HepG2 (cell line): Measurements from ENCODE around the gene ABHD12. TPM values are rescaled to one million over a fixed set of nuclear protein-coding genes. Genes with fewer than 3 reads are reported as not detected.

Experiments
- GPN1 ChIP-seq: sonication (generic); formaldehyde crosslinking; IDR thresholded peaks from 2 replicates; pipeline ENCODE4 v1.5.1; 2020; ENCODE audit warnings: missing genetic modification reagents, borderline replicate concordance
- GZF1 ChIP-seq: sonication (generic); formaldehyde crosslinking; IDR thresholded peaks from 2 replicates; pipeline ENCODE4 v1.5.1; 2020; ENCODE audit warnings: mild to moderate bottlenecking, missing genetic modification reagents
- MIXL1 ChIP-seq: IDR thresholded peaks from 2 replicates; pipeline ENCODE4 v1.6.1; 2016
- MTF2 ChIP-seq: sonication (generic); formaldehyde crosslinking; IDR thresholded peaks from 2 replicates; pipeline ENCODE4 v1.5.0; 2020; ENCODE audit warnings: missing genetic modification reagents, borderline replicate concordance
- REL ChIP-seq: sonication (generic); formaldehyde crosslinking; conservative IDR thresholded peaks from 2 replicates; pipeline ENCODE4 v1.8.0; 2022; ENCODE audit warnings: mild to moderate bottlenecking, missing genetic modification reagents, moderate library complexity
- TBX3 ChIP-seq: fragments of 450-650 bp; IDR thresholded peaks from 2 replicates; pipeline ENCODE4 v1.6.1; 2017; ENCODE audit warnings: antibody characterized with exemption, mild to moderate bottlenecking, inconsistent platforms, borderline replicate concordance
- TCF12 ChIP-seq, 2 experiments: fragments of 450-650 bp in 1 of 2; sonication (generic) in 1 of 2; formaldehyde crosslinking in 1 of 2; IDR thresholded peaks; 2 replicates each; pipeline versions ENCODE4 v1.6.1 to v1.8.0; 2017 to 2022; ENCODE audit warnings: antibody characterized with exemption in 1 of 2, mild to moderate bottlenecking in 1 of 2, missing genetic modification reagents in 1 of 2, moderate library complexity in 1 of 2
- TFAP4 ChIP-seq: sonication (generic); IDR thresholded peaks from 2 replicates; pipeline ENCODE4 v1.6.1; 2016; ENCODE audit warnings: low read depth, borderline replicate concordance
- ZC3H4 ChIP-seq: sonication (generic); formaldehyde crosslinking; IDR thresholded peaks from 2 replicates; pipeline ENCODE4 v1.4.0; 2020; ENCODE audit warnings: missing genetic modification reagents, borderline replicate concordance
- ZNF180 ChIP-seq: sonication (generic); formaldehyde crosslinking; IDR thresholded peaks from 2 replicates; pipeline ENCODE4 v1.4.0; 2020; ENCODE audit warnings: low read depth, missing genetic modification reagents, borderline replicate concordance
- ZNF567 ChIP-seq: sonication (generic); formaldehyde crosslinking; IDR thresholded peaks from 2 replicates; pipeline ENCODE4 v1.8.1; 2023; ENCODE audit warnings: mild to moderate bottlenecking, missing genetic modification reagents, borderline replicate concordance
- ZNF572 ChIP-seq: sonication (generic); formaldehyde crosslinking; IDR thresholded peaks from 2 replicates; pipeline ENCODE4 v1.5.1; 2020; ENCODE audit warnings: mild to moderate bottlenecking, missing genetic modification reagents
- ZNF710 ChIP-seq: sonication (generic); formaldehyde crosslinking; IDR thresholded peaks from 2 replicates; pipeline ENCODE4 v1.5.0; 2020; ENCODE audit warnings: mild to moderate bottlenecking, missing genetic modification reagents, borderline replicate concordance
- ZSCAN31 ChIP-seq: sonication (generic); formaldehyde crosslinking; IDR thresholded peaks from 2 replicates; pipeline ENCODE4 v1.5.0; 2020; ENCODE audit warnings: low read depth, mild to moderate bottlenecking, missing genetic modification reagents
- ZSCAN5A ChIP-seq: sonication (generic); formaldehyde crosslinking; IDR thresholded peaks from 2 replicates; pipeline ENCODE4 v1.8.0; 2022; ENCODE audit warnings: mild to moderate bottlenecking, missing genetic modification reagents, borderline replicate concordance
- polyA plus RNA-seq, 8 experiments: library from polyadenylated mRNA; depleted of rRNA in 3 of 8; stranded (reverse) in 7 of 8; unstranded in 1 of 8; fragments of >200 nt; fragmentation: Illumina TruSeq in 4 of 8; extraction: Trizol in 4 of 8; gene quantifications; 2 replicates each; pipeline versions ENCODE4 v1.2.1 to v1.2.3, GENCODE V29; 2011 to 2016; ENCODE audit warnings: low read depth in 4 of 8, missing spikeins in 1 of 8, mixed read lengths in 1 of 8; ENCODE audit not compliant: insufficient read depth in 1 of 8
- total RNA-seq, 5 experiments: library from RNA; depleted of rRNA; stranded (reverse); fragments of >200 nt; fragmentation: Illumina TruSeq; extraction: Trizol; gene quantifications; 2 replicates each; pipeline ENCODE4 v1.2.3, GENCODE V29; 2016; ENCODE audit warnings: low read depth in 1 of 5
- TF ChIP-seq, protein P1 (sequence below): sonication (generic); formaldehyde crosslinking; IDR thresholded peaks from 2 replicates; pipeline ENCODE4 v1.4.0; 2020; ENCODE audit warnings: mild to moderate bottlenecking, missing genetic modification reagents, borderline replicate concordance
- TF ChIP-seq, protein P2 (sequence below): sonication (generic); formaldehyde crosslinking; IDR thresholded peaks from 2 replicates; pipeline ENCODE4 v1.5.0; 2020; ENCODE audit warnings: missing genetic modification reagents

ABHD12 gene
- total and polyA plus RNA-seq, 2 of the 13 experiments (the other 11 are each of a cell fraction or from before 2014, with no cell fraction given), result 23.5 to 72.1 TPM

- TF ChIP-seq, protein P1, sequence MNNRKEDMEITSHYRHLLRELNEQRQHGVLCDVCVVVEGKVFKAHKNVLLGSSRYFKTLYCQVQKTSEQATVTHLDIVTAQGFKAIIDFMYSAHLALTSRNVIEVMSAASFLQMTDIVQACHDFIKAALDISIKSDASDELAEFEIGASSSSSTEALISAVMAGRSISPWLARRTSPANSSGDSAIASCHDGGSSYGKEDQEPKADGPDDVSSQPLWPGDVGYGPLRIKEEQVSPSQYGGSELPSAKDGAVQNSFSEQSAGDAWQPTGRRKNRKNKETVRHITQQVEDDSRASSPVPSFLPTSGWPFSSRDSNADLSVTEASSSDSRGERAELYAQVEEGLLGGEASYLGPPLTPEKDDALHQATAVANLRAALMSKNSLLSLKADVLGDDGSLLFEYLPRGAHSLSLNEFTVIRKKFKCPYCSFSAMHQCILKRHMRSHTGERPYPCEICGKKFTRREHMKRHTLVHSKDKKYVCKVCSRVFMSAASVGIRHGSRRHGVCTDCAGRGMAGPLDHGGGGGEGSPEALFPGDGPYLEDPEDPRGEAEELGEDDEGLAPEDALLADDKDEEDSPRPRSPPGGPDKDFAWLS (CRISPR knock-in tag), result no peak
- peak; percentile 85; the same call in 1 of the 2 replicates for TF ChIP-seq ZNF572 (CRISPR knock-in tag)
- no peak for TF ChIP-seq TBX3
- TF ChIP-seq MTF2, result 0 out of 2 replicates have a peak, but pooled peaks have one; percentile 84
- TF ChIP-seq ZNF710, result peak; percentile 15; the same call in 1 of the 2 replicates
- no peak for TF ChIP-seq ZC3H4 (CRISPR knock-in tag)
- TF ChIP-seq TFAP4, result no peak
- TF ChIP-seq ZSCAN5A (CRISPR knock-in tag), result peak; percentile 48; the same call in 1 of the 2 replicates
- TF ChIP-seq MIXL1, result no peak
- TF ChIP-seq TCF12 (IDR thresholded peaks at IDR 0.05), result no peak
- peak; percentile 89; the same call in 1 of the 2 replicates for TF ChIP-seq TCF12 (CRISPR knock-in tag; IDR thresholded peaks at IDR 0.05)
- peak; percentile 38; the same call in 1 of the 2 replicates for TF ChIP-seq REL
- no peak; the same call in 1 of the 2 replicates for TF ChIP-seq GPN1 (CRISPR knock-in tag)
- no peak for TF ChIP-seq ZNF567 (CRISPR knock-in tag)
- TF ChIP-seq GZF1 (CRISPR knock-in tag), result no peak; the same call in 1 of the 2 replicates
- 0 out of 2 replicates have a peak, but pooled peaks have one; percentile 21 for TF ChIP-seq ZNF180 (CRISPR knock-in tag)
- no peak; the same call in 1 of the 2 replicates for TF ChIP-seq ZSCAN31 (CRISPR knock-in tag)
- TF ChIP-seq, protein P2, sequence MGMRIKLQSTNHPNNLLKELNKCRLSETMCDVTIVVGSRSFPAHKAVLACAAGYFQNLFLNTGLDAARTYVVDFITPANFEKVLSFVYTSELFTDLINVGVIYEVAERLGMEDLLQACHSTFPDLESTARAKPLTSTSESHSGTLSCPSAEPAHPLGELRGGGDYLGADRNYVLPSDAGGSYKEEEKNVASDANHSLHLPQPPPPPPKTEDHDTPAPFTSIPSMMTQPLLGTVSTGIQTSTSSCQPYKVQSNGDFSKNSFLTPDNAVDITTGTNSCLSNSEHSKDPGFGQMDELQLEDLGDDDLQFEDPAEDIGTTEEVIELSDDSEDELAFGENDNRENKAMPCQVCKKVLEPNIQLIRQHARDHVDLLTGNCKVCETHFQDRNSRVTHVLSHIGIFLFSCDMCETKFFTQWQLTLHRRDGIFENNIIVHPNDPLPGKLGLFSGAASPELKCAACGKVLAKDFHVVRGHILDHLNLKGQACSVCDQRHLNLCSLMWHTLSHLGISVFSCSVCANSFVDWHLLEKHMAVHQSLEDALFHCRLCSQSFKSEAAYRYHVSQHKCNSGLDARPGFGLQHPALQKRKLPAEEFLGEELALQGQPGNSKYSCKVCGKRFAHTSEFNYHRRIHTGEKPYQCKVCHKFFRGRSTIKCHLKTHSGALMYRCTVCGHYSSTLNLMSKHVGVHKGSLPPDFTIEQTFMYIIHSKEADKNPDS (CRISPR knock-in tag), result peak; percentile 85
Observed at GRCh38 chr20:25389858-25390537, 637 bp downstream of the ABHD12 start (continued).
